BJ (cell line): Measurements from ENCODE around the gene MS4A6E. TPM values are rescaled to one million over a fixed set of nuclear protein-coding genes. Genes with fewer than 3 reads are reported as not detected.

Experiments used
- CTCF ChIA-PET: fragments of 350-600 bp; formaldehyde crosslinking; extraction: SDS; loops from one replicate; lab custom pipeline; 2021; ENCODE audit warnings: antibody characterized with exemption, inconsistent platforms; lab: Yijun Ruan, JAX
- POLR2A ChIA-PET: fragments of 300-600 bp; sonication (Branson Sonifier 250); formaldehyde crosslinking; extraction: SDS; loops from one replicate; lab custom pipeline; 2021; ENCODE audit warnings: antibody characterized with exemption; lab: Charles Lee
- DNase-seq: peaks from one replicate; pipeline ENCODE4 v3.0.0-alpha.2; 2011; ENCODE audit warnings: low read depth
- H3K27me3 ChIP-seq: 2 replicates; pipeline ENCODE4 v1.6.0; 2011; ENCODE audit warnings: low read length; ENCODE audit not compliant: control insufficient read depth, insufficient read depth
- H3K36me3 ChIP-seq: 2 replicates; pipeline ENCODE4 v1.5.1; 2011; ENCODE audit warnings: low read length; ENCODE audit not compliant: control insufficient read depth, insufficient read depth
- H3K4me3 ChIP-seq: 2 replicates; pipeline ENCODE4 v1.5.1; 2011; ENCODE audit warnings: low read depth, mild to moderate bottlenecking, control low read depth, low read length
- polyA plus RNA-seq: library from polyadenylated mRNA; depleted of rRNA; stranded (reverse); fragments of >200 nt; gene quantifications from 2 replicates; pipeline ENCODE4 v1.2.3, GENCODE V29; 2011
- TF ChIP-seq, protein P1 (sequence below): IDR thresholded peaks from 2 replicates; pipeline ENCODE4 v1.5.1; 2011; ENCODE audit warnings: low read depth, mild to moderate bottlenecking, control low read depth, inconsistent platforms, low read length, moderate library complexity; ENCODE audit not compliant: insufficient read depth

Gene MS4A6E
- polyA plus RNA-seq, 1 experiment, result not detected

DNA sequence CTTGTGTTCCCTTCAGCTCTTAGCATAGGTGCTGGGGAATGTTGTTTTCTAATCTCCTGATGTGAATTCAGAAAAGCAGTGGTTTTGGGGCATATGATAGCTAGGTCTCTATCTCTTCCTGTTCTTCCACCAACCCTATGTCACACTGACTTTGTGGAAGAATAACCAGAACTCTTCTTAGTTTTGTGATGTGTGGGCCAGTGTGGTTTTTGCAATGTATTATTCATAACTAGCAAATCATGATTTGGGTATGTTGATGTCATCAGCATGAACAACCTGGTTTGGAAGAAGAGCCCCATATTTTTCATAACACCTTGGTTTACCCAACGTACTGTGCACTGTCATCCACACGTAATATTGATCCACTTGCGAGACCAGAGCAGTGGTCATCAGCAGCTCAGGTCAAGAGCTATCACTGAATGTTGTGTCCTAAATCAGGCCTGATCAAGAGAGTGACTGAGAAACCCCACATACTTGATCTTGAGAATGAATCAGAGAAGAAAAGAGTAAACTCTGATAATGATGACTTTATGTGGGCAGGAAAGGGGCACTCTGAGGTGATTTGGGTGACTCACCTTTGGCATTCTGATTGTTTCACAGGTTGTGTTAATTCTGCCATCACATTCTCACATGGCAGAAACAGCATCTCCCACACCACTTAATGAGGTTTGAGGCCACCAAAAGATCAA lies 19.4 kb upstream of the MS4A6E start:
- no peak for DNase-seq
- Histone ChIP-seq H3K4me3 (no peak overlapping the region), H3K27me3 (no peaks in the 10 kb centered on the region), H3K36me3 (no peaks in the 10 kb centered on the region)
- POLR2A ChIA-PET, result no interaction called here
- CTCF ChIA-PET, result interaction anchor here (1.4 kb wide), 1 partner anchor 36 kb away, joined by 3 read pairs; no protein-coding TSS in a partner anchor
- TF ChIP-seq, protein P1, sequence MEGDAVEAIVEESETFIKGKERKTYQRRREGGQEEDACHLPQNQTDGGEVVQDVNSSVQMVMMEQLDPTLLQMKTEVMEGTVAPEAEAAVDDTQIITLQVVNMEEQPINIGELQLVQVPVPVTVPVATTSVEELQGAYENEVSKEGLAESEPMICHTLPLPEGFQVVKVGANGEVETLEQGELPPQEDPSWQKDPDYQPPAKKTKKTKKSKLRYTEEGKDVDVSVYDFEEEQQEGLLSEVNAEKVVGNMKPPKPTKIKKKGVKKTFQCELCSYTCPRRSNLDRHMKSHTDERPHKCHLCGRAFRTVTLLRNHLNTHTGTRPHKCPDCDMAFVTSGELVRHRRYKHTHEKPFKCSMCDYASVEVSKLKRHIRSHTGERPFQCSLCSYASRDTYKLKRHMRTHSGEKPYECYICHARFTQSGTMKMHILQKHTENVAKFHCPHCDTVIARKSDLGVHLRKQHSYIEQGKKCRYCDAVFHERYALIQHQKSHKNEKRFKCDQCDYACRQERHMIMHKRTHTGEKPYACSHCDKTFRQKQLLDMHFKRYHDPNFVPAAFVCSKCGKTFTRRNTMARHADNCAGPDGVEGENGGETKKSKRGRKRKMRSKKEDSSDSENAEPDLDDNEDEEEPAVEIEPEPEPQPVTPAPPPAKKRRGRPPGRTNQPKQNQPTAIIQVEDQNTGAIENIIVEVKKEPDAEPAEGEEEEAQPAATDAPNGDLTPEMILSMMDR, result no peak

DNA sequence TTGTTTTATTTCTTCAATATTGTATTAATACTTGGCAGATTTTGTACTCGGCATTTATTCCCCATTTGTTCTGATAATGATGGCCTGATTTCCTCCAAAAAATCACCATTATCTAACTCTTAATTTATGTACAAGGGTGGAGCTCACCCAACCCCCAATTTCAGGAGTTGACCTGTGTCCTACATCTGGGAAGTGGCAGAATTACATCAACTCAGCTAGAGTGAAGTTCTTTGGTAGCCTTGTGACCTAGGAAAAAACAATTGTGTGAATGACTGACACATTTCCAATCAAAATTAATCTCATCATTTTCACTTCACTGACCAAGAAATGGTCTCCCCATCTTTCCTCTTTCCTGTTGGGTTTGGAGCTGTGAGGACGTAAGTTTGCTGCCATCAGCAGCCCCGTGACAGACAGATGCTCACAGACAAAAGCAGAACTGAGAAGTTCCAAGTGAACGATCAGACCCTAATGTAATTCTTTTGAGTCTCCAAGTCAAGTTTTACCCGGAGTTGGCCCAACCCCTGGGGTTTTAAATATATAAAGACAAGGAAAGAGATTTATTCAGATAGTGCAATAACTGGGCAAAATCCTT lies 16.6 kb upstream of the MS4A6E start:
- DNase-seq, result no peak
- TF ChIP-seq, protein P1, result no peak
- ChIA-PET POLR2A (no interaction called here), CTCF (no interaction called here)
- Histone ChIP-seq H3K27me3 (no peaks in the 10 kb centered on the region), H3K36me3 (no peaks in the 10 kb centered on the region), H3K4me3 (no peak overlapping the region)

DNA sequence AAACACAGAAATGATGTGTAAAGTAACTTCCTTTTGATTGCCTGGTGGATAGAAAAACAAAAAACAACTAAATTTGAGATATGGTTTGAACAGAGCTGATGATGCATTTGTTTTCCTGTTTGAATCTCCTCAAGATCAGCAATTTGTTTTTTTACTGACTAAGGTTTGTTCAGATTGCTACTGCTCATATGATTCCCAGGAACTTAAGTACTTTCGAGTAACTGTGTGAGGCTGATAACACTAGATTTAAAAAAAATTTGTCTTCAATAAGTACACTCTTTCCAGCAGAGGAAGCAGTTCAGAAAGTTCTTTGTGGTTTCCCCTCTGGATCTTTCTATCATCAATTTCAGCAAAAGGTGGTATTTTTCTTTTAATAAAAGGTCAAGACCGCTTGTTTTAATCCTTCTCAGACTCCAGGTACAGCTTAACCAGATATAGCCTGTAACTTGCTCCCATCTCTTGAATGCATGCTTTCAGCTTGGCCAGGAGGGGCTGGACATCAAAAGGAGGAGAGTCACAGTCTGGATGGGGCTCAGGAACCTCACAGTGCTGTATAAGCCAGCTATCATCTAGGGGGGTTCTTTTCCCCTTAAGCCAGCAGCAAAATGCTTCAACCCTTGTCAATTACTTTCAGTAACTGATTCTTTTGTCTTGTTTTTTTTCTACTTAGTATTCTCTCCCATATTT lies 12.3 kb upstream of the MS4A6E start:
- DNase-seq, result no peak
- Histone ChIP-seq H3K4me3 (no peak overlapping the region), H3K36me3 (no peaks in the 10 kb centered on the region), H3K27me3 (no peaks in the 10 kb centered on the region)
- POLR2A ChIA-PET, result no interaction called here
- CTCF ChIA-PET, result interaction anchor here (1.1 kb wide), 1 partner anchor 50 kb away, joined by 3 read pairs; no protein-coding TSS in a partner anchor
- TF ChIP-seq, protein P1, result no peak

DNA sequence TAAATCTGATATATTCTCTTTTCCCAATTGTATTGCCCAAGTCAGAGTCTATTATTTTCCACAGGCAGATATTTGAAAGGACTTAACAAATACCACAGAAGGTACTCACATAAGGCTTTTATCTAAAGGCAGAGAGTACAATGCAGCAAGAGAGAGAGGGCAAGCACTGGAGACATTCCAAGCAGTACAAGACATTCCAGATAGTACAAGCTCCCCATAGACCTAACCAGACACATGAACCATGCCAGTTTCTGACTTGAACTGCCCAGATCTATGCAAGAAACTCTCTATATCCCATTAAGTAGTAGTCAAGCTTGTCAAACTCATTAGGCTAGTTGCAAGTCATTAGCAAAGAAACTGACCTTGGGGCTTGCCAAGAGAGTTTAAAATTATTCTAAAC lies 11.2 kb upstream of the MS4A6E start:
- no peaks in the 10 kb centered on the region for H3K27me3 ChIP-seq
- H3K4me3 ChIP-seq, result no peak overlapping the region
- H3K36me3 ChIP-seq, result no peaks in the 10 kb centered on the region
- TF ChIP-seq, protein P1, result no peak
- no peak for DNase-seq
- ChIA-PET CTCF (interaction anchor here (1.1 kb wide), 1 partner anchor 47 kb away, joined by 3 read pairs; no protein-coding TSS in a partner anchor), POLR2A (no interaction called here)

DNA sequence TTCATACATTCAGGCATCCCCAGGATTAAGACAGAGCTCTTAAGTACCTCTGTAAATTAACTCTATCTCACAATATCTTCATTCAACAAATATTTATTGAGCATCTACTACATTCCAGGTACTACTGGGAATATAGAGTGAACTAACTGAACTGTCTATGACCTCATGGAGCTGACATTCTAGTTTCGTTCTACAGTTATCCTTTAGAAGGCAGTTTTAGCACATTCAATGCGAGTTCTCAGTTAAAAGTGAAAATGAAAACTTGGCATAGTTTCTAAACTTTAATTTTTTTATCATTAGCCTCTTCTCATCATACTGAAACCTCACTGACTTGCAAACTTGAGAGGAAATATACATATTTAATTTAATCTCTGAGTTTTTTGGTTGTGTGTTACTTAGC lies 10.7 kb upstream of the MS4A6E start:
- Histone ChIP-seq H3K27me3 (no peaks in the 10 kb centered on the region), H3K36me3 (no peaks in the 10 kb centered on the region), H3K4me3 (no peak overlapping the region)
- POLR2A ChIA-PET, result no interaction called here
- TF ChIP-seq, protein P1, result no peak
- no peak for DNase-seq
- CTCF ChIA-PET, result interaction anchor here (1.1 kb wide), 1 partner anchor 46 kb away, joined by 3 read pairs; no protein-coding TSS in a partner anchor
